CD14-positive monocyte (primary cell): Measurements from ENCODE around the gene PI4KA. TPM values are rescaled to one million over a fixed set of nuclear protein-coding genes. Genes with fewer than 3 reads are reported as not detected.

ENCODE experiments used
- DNase-seq, 3 donors: peaks; one replicate each; pipeline ENCODE4 v3.0.0-alpha.2; 2011 to 2022
- H2AFZ ChIP-seq: 2 replicates; pipeline ENCODE4 v1.6.0; 2012; ENCODE audit warnings: mild to moderate bottlenecking, low read depth, low read length, inconsistent platforms; ENCODE audit not compliant: insufficient read depth, poor library complexity, severe bottlenecking
- H3K27ac ChIP-seq, 2 donors: 1 replicate in 1 of 2; 2 replicates in 1 of 2; pipeline ENCODE4 v1.5.1; 2012 to 2013; ENCODE audit warnings: low read length in 2 of 2, control low read depth in 1 of 2, inconsistent platforms in 1 of 2, low read depth in 1 of 2, mild to moderate bottlenecking in 1 of 2
- H3K27me3 ChIP-seq, 2 donors: one replicate each; pipeline versions ENCODE4 v1.6.0 to v1.6.1; 2011 to 2013; ENCODE audit warnings: low read length in 2 of 2; ENCODE audit not compliant: control insufficient read depth in 2 of 2, insufficient read depth in 2 of 2
- H3K36me3 ChIP-seq, 2 donors: replicated peaks in 1 of 2; 1 replicate in 1 of 2; 2 replicates in 1 of 2; pipeline versions ENCODE4 v1.5.1 to v1.6.1; 2012 to 2013; ENCODE audit warnings: low read length in 2 of 2, control low read depth in 1 of 2, inconsistent platforms in 1 of 2, mild to moderate bottlenecking in 1 of 2; ENCODE audit not compliant: insufficient read depth in 2 of 2, control insufficient read depth in 1 of 2
- H3K4me1 ChIP-seq, 2 donors: 1 replicate in 1 of 2; 2 replicates in 1 of 2; pipeline versions ENCODE4 v1.5.1 to v1.6.1; 2012 to 2013; ENCODE audit warnings: low read length in 2 of 2, control low read depth in 1 of 2, inconsistent platforms in 1 of 2, mild to moderate bottlenecking in 1 of 2, moderate library complexity in 1 of 2; ENCODE audit not compliant: insufficient read depth in 2 of 2, control insufficient read depth in 1 of 2
- H3K4me2 ChIP-seq: replicated peaks from 2 replicates; pipeline ENCODE3; 2012; ENCODE audit warnings: low read length, moderate library complexity, mild to moderate bottlenecking; ENCODE audit not compliant: poor library complexity, severe bottlenecking; ENCODE audit errors: extremely low read depth
- H3K4me3 ChIP-seq, 3 experiments: fragments of 200-600 bp in 1 of 3; sonication (generic) in 1 of 3; replicated peaks in 1 of 3; 1 replicate in 2 of 3; 2 replicates in 1 of 3; pipeline ENCODE4 v1.5.1; 2011 to 2013; ENCODE audit warnings: low read length in 3 of 3, mild to moderate bottlenecking in 3 of 3, control low read depth in 2 of 3, low read depth in 2 of 3, inconsistent platforms in 1 of 3, moderate library complexity in 1 of 3
- H3K79me2 ChIP-seq: 2 replicates; pipeline ENCODE4 v1.6.0; 2012; ENCODE audit warnings: mild to moderate bottlenecking, control low read depth, inconsistent platforms, low read length, moderate library complexity; ENCODE audit not compliant: insufficient read depth
- H3K9ac ChIP-seq: 2 replicates; pipeline ENCODE4 v1.6.0; 2017; ENCODE audit warnings: low read length, mild to moderate bottlenecking; ENCODE audit not compliant: insufficient read depth, poor library complexity, severe bottlenecking
- H3K9me3 ChIP-seq, 2 donors: replicated peaks in 1 of 2; 1 replicate in 1 of 2; 2 replicates in 1 of 2; pipeline versions ENCODE4 v1.5.1 to v1.6.1; 2012 to 2013; ENCODE audit warnings: low read length in 2 of 2, control low read depth in 1 of 2; ENCODE audit not compliant: control insufficient read depth in 1 of 2, insufficient read depth in 1 of 2
- H4K20me1 ChIP-seq: 2 replicates; pipeline ENCODE4 v1.6.0; 2012; ENCODE audit warnings: mild to moderate bottlenecking, low read length, control low read depth, moderate library complexity; ENCODE audit not compliant: insufficient read depth
- H3K27ac Mint-ChIP-seq, 7 donors: one replicate each; pipeline ENCODE4 v1.8.0; 2020; ENCODE audit warnings: mild to moderate bottlenecking in 7 of 7, mixed read lengths in 7 of 7, moderate library complexity in 6 of 7, inconsistent platforms in 2 of 7
- H3K27me3 Mint-ChIP-seq, 3 donors: one replicate each; pipeline ENCODE4 v1.8.0; 2021 to 2022; ENCODE audit warnings: low read depth in 3 of 3, mild to moderate bottlenecking in 3 of 3, mixed read lengths in 3 of 3, moderate library complexity in 3 of 3, inconsistent platforms in 1 of 3
- H3K36me3 Mint-ChIP-seq, 2 donors: one replicate each; pipeline ENCODE4 v1.8.0; 2020; ENCODE audit warnings: mixed read lengths in 2 of 2, inconsistent platforms in 1 of 2, mild to moderate bottlenecking in 1 of 2
- H3K4me1 Mint-ChIP-seq: one replicate; pipeline ENCODE4 v1.8.0; 2020; ENCODE audit warnings: mild to moderate bottlenecking, mixed read lengths
- H3K4me3 Mint-ChIP-seq, 2 donors: one replicate each; pipeline ENCODE4 v1.8.0; 2020; ENCODE audit warnings: mild to moderate bottlenecking in 2 of 2, mixed read lengths in 2 of 2, moderate library complexity in 1 of 2
- H3K9me3 Mint-ChIP-seq, 7 donors: one replicate each; pipeline ENCODE4 v1.8.0; 2020 to 2022; ENCODE audit warnings: mixed read lengths in 7 of 7, mild to moderate bottlenecking in 6 of 7, moderate library complexity in 6 of 7, inconsistent platforms in 2 of 7
- CTCF ChIP-seq: fragments of 200-600 bp; IDR thresholded peaks from one replicate; pipeline ENCODE4 v1.8.0; 2022; ENCODE audit warnings: antibody characterized with exemption, mild to moderate bottlenecking
- WGBS: methylation state at CpG from one replicate; pipeline ENCODE4 v1.1.5; 2013; ENCODE audit warnings: missing lambda C conversion rate; ENCODE audit not compliant: insufficient coverage; 5-methylcytosine and 5-hydroxymethylcytosine counted together
- intact Hi-C, 2 donors: fragments of 100-400 bp; cut with micrococcal nuclease; formaldehyde crosslinking; loops; one replicate each; pipeline versions ENCODE4 v1.15.0 to v1.15.1; 2023
- polyA plus RNA-seq, 3 donors: library from polyadenylated mRNA; depleted of rRNA in 1 of 3; unstranded in 2 of 3; stranded (reverse) in 1 of 3; fragments of 300-500 nt in 2 of 3; fragments of >200 nt in 1 of 3; fragmentation: Illumina TruSeq in 2 of 3; gene quantifications; 1 replicate in 2 of 3; 2 replicates in 1 of 3; pipeline ENCODE4 v1.2.3, GENCODE V29; 2012 to 2021

The PI4KA gene
- polyA plus RNA-seq, 3 donors, result 22.8 to 74.4 (median 38.2) TPM

GRCh38 chr22:20744456-20744855, 114.2 kb downstream of the PI4KA start:
- no peak overlapping the region for H3K27ac Mint-ChIP-seq
- intact Hi-C loops, result no loop called here
- DNase-seq, result no peak
- H3K36me3 ChIP-seq, result peaks cover 66 to 89% of the 10 kb centered on the region in 2 donors
- no peaks in the 10 kb centered on the region for H3K27me3 ChIP-seq
- H3K27ac ChIP-seq, result no peak overlapping the region
- peaks cover 78 to 89% of the 10 kb centered on the region in 2 donors for H3K36me3 Mint-ChIP-seq
- no peak for TF ChIP-seq CTCF
- H3K27me3 Mint-ChIP-seq, result peaks cover 0 to 1% (median 0%) of the 10 kb centered on the region in 3 donors
- peaks cover 8 to 12% of the 10 kb centered on the region in 2 donors for H3K4me1 ChIP-seq
- no peak overlapping the region for H3K4me3 ChIP-seq
- peaks cover 12% of the 10 kb centered on the region for H3K4me1 Mint-ChIP-seq
- peaks cover 0 to 3% of the 10 kb centered on the region in 2 donors for H3K9me3 ChIP-seq
- no peak overlapping the region for H3K9ac ChIP-seq
- H4K20me1 ChIP-seq, result no peaks in the 10 kb centered on the region
- no peaks in the 10 kb centered on the region for H3K79me2 ChIP-seq
- 98% methylated on average over 11 of the region's 15 CpGs for WGBS
- no peak overlapping the region for H2AFZ ChIP-seq
- H3K4me2 ChIP-seq, result no peak overlapping the region
- H3K4me3 Mint-ChIP-seq, result no peak overlapping the region
- peaks cover 0 to 9% (median 6%) of the 10 kb centered on the region in 7 donors for H3K9me3 Mint-ChIP-seq

- no CpG with 5 or more reads among the region's 2 CpGs for WGBS
- Histone ChIP-seq H3K79me2 (no peaks in the 10 kb centered on the region), H3K27me3 (no peaks in the 10 kb centered on the region), H3K4me2 (no peak overlapping the region), H4K20me1 (no peaks in the 10 kb centered on the region), H3K4me3 (no peak overlapping the region), H3K27ac (no peak overlapping the region), H3K9ac (no peak overlapping the region), H2AFZ (no peak overlapping the region), H3K9me3 (peaks cover 0 to 3% of the 10 kb centered on the region in 2 donors), H3K4me1 (peaks cover 12 to 13% of the 10 kb centered on the region in 2 donors), H3K36me3 (peaks cover 57 to 72% of the 10 kb centered on the region in 2 donors)
- no peak overlapping the region for H3K27ac Mint-ChIP-seq
- H3K9me3 Mint-ChIP-seq, result peaks cover 1 to 13% (median 6%) of the 10 kb centered on the region in 7 donors
- no peak for DNase-seq
- peaks cover 0 to 1% (median 0%) of the 10 kb centered on the region in 3 donors for H3K27me3 Mint-ChIP-seq
- intact Hi-C loops, result no loop called here
- TF ChIP-seq CTCF, result no peak
- H3K36me3 Mint-ChIP-seq, result peaks cover 70 to 79% of the 10 kb centered on the region in 2 donors
- H3K4me3 Mint-ChIP-seq, result no peak overlapping the region
- peaks cover 16% of the 10 kb centered on the region for H3K4me1 Mint-ChIP-seq
These were observed 115.8 kb downstream of the PI4KA start for GRCh38 chr22:20742764-20743163.
